H1 (cell line): ENCODE measurements around the gene DNTT. TPM values are rescaled to one million over a fixed set of nuclear protein-coding genes. Genes with fewer than 3 reads are reported as not detected.

Experiments used
- CTCF ChIA-PET: fragments of 300-600 bp; sonication (Branson Sonifier 250); formaldehyde crosslinking; loops from one replicate; lab custom pipeline; 2021; ENCODE audit not compliant: partially characterized antibody; lab: Charles Lee
- POLR2A ChIA-PET: fragments of 300-600 bp; sonication (Branson Sonifier 250); formaldehyde crosslinking; loops from one replicate; lab custom pipeline; 2021; ENCODE audit warnings: inconsistent platforms; ENCODE audit not compliant: partially characterized antibody; lab: Charles Lee
- DNase-seq, 2 experiments: peaks; one replicate each; pipeline versions ENCODE4 v3.0.0 to v3.0.0-alpha.2; 2010 to 2022; ENCODE audit warnings: low spot score in 2 of 2, low read depth in 1 of 2, mixed read lengths in 1 of 2
- FAIRE-seq: peaks from 2 replicates; lab custom pipeline; 2011; peaks lifted over from hg19 to GRCh38; lab: Jason Lieb, UNC
- H2AFZ ChIP-seq: 2 replicates; pipeline ENCODE4 v1.8.1; 2012; ENCODE audit warnings: low read length, inconsistent platforms
- H2AK5ac ChIP-seq: 2 replicates; pipeline ENCODE4 v1.6.1; 2013; ENCODE audit warnings: low read depth, low read length
- H2BK120ac ChIP-seq: replicated peaks from 2 replicates; pipeline ENCODE3; 2013; ENCODE audit warnings: low read depth, low read length, inconsistent platforms
- H2BK12ac ChIP-seq: 2 replicates; pipeline ENCODE4 v1.6.1; 2013; ENCODE audit warnings: low read depth, low read length
- H2BK15ac ChIP-seq: 2 replicates; pipeline ENCODE4 v1.6.1; 2013; ENCODE audit warnings: low read length
- H2BK20ac ChIP-seq: 2 replicates; pipeline ENCODE4 v1.6.1; 2013; ENCODE audit warnings: low read length
- H2BK5ac ChIP-seq: 2 replicates; pipeline ENCODE4 v1.6.1; 2013; ENCODE audit warnings: low read depth, low read length
- H3K14ac ChIP-seq: 2 replicates; pipeline ENCODE4 v1.6.1; 2013; ENCODE audit warnings: inconsistent platforms; ENCODE audit not compliant: insufficient read length
- H3K18ac ChIP-seq: 2 replicates; pipeline ENCODE4 v1.6.1; 2013; ENCODE audit warnings: low read length; ENCODE audit errors: extremely low read depth
- H3K23ac ChIP-seq: 2 replicates; pipeline ENCODE4 v1.6.1; 2013; ENCODE audit warnings: inconsistent platforms; ENCODE audit not compliant: insufficient read length
- H3K23me2 ChIP-seq: 2 replicates; pipeline ENCODE4 v1.6.1; 2013; ENCODE audit warnings: low read depth, low read length
- H3K27ac ChIP-seq: 2 replicates; pipeline ENCODE4 v1.6.1; 2011; ENCODE audit warnings: low read depth, low read length, inconsistent platforms
- H3K27me3 ChIP-seq, 4 experiments: replicated peaks in 1 of 4; 1 replicate in 1 of 4; 2 replicates in 3 of 4; pipeline versions ENCODE4 v1.6.1 to v1.8.1; 2011 to 2013; ENCODE audit warnings: low read length in 3 of 4, mild to moderate bottlenecking in 3 of 4, inconsistent platforms in 2 of 4, mixed read lengths in 2 of 4, moderate library complexity in 1 of 4; ENCODE audit not compliant: control insufficient read depth in 3 of 4, insufficient read depth in 3 of 4; ENCODE audit errors: extremely low read depth in 1 of 4
- H3K36me3 ChIP-seq, 4 experiments: 2 replicates each; pipeline versions ENCODE4 v1.6.1 to v1.8.1; 2011 to 2013; ENCODE audit warnings: mild to moderate bottlenecking in 4 of 4, low read length in 3 of 4, moderate library complexity in 2 of 4, control low read depth in 1 of 4, inconsistent platforms in 1 of 4; ENCODE audit not compliant: insufficient read depth in 4 of 4, control insufficient read depth in 2 of 4
- H3K4ac ChIP-seq: replicated peaks from 2 replicates; pipeline ENCODE3; 2013; ENCODE audit warnings: low read length, low read depth, mixed read lengths, inconsistent platforms; ENCODE audit not compliant: insufficient read length
- H3K4me1 ChIP-seq, 4 experiments: replicated peaks in 1 of 4; 1 replicate in 1 of 4; 2 replicates in 3 of 4; pipeline versions ENCODE4 v1.6.1 to v1.8.1; 2011 to 2013; ENCODE audit warnings: low read length in 3 of 4, inconsistent platforms in 2 of 4, mixed read lengths in 1 of 4; ENCODE audit not compliant: insufficient read depth in 4 of 4, control insufficient read depth in 3 of 4
- H3K4me2 ChIP-seq, 2 experiments: 2 replicates each; pipeline versions ENCODE4 v1.6.1 to v1.8.1; 2011 to 2013; ENCODE audit warnings: low read depth in 2 of 2, low read length in 2 of 2, control low read depth in 1 of 2, inconsistent platforms in 1 of 2, mild to moderate bottlenecking in 1 of 2; ENCODE audit not compliant: insufficient read depth in 1 of 2
- H3K4me3 ChIP-seq, 4 experiments: fragments of 200-600, 300-600 bp in 1 of 4; sonication (generic), shearing (Covaris generic), sonication (Bioruptor Twin) in 1 of 4; 2 replicates each; pipeline versions ENCODE4 v1.5.1 to v1.8.1; 2011 to 2016; ENCODE audit warnings: low read length in 4 of 4, low read depth in 3 of 4, control low read depth in 2 of 4, inconsistent platforms in 2 of 4, mild to moderate bottlenecking in 2 of 4, mixed read lengths in 1 of 4, moderate library complexity in 1 of 4; ENCODE audit not compliant: insufficient read depth in 2 of 4; ENCODE audit errors: extremely low read depth in 1 of 4
- H3K56ac ChIP-seq: replicated peaks from 2 replicates; pipeline ENCODE3; 2013; ENCODE audit warnings: low read depth, mild to moderate bottlenecking, mixed read lengths, low read length, inconsistent platforms; ENCODE audit not compliant: insufficient read length
- H3K79me1 ChIP-seq: 2 replicates; pipeline ENCODE4 v1.6.1; 2013; ENCODE audit warnings: low read depth, low read length, control low read depth
- H3K79me2 ChIP-seq, 2 experiments: 2 replicates each; pipeline versions ENCODE4 v1.6.1 to v1.8.1; 2012 to 2013; ENCODE audit warnings: low read length in 2 of 2, mild to moderate bottlenecking in 2 of 2, inconsistent platforms in 1 of 2; ENCODE audit not compliant: insufficient read depth in 2 of 2, control insufficient read depth in 1 of 2
- H3K9ac ChIP-seq, 4 experiments: replicated peaks in 1 of 4; 1 replicate in 1 of 4; 2 replicates in 3 of 4; pipeline versions ENCODE4 v1.6.1 to v1.8.1; 2011 to 2013; ENCODE audit warnings: low read depth in 3 of 4, low read length in 3 of 4, control low read depth in 2 of 4, mild to moderate bottlenecking in 2 of 4, moderate library complexity in 2 of 4, inconsistent platforms in 1 of 4; ENCODE audit errors: extremely low read depth in 1 of 4
- H3K9me3 ChIP-seq, 2 experiments: 2 replicates each; pipeline versions ENCODE4 v1.6.1 to v1.8.1; 2012 to 2013; ENCODE audit warnings: mild to moderate bottlenecking in 2 of 2, moderate library complexity in 2 of 2, control low read depth in 1 of 2, inconsistent platforms in 1 of 2, low read depth in 1 of 2, low read length in 1 of 2, mixed read lengths in 1 of 2; ENCODE audit not compliant: insufficient read depth in 2 of 2
- H4K20me1 ChIP-seq, 2 experiments: replicated peaks in 1 of 2; 2 replicates each; pipeline versions ENCODE3 to v1.8.1; 2011 to 2013; ENCODE audit warnings: inconsistent platforms in 2 of 2, low read length in 2 of 2, mild to moderate bottlenecking in 1 of 2; ENCODE audit not compliant: insufficient read depth in 2 of 2, control insufficient read depth in 1 of 2
- H4K5ac ChIP-seq: 2 replicates; pipeline ENCODE4 v1.6.1; 2013; ENCODE audit warnings: low read length, low read depth, mixed read lengths, inconsistent platforms; ENCODE audit not compliant: insufficient read length
- H4K8ac ChIP-seq: 2 replicates; pipeline ENCODE4 v1.8.0; 2013; ENCODE audit warnings: mild to moderate bottlenecking, moderate library complexity, low read length, inconsistent platforms; ENCODE audit not compliant: insufficient read depth; ENCODE audit errors: extremely low read depth
- H4K91ac ChIP-seq: replicated peaks from 2 replicates; pipeline ENCODE3; 2013; ENCODE audit warnings: low read length, mixed read lengths, inconsistent platforms; ENCODE audit not compliant: insufficient read length
- BRCA1 ChIP-seq: IDR thresholded peaks from 2 replicates; pipeline ENCODE4 v1.6.1; 2012; ENCODE audit warnings: low read depth, low read length, improper control_type of control experiment
- CBX8 ChIP-seq: fragments of 300-800, 300-1000 bp; sonication (generic); IDR thresholded peaks from 2 replicates; pipeline ENCODE4 v1.7.1; 2016; ENCODE audit warnings: low read depth, low read length, borderline replicate concordance
- CHD1 ChIP-seq: IDR thresholded peaks from 2 replicates; pipeline ENCODE4 v1.6.1; 2012; ENCODE audit warnings: low read depth, low read length, improper control_type of control experiment
- EP300 ChIP-seq, 2 experiments: IDR thresholded peaks; 1 replicate in 1 of 2; 2 replicates in 1 of 2; pipeline ENCODE4 v1.6.1; 2011 to 2012; ENCODE audit warnings: low read depth in 2 of 2, low read length in 2 of 2, mild to moderate bottlenecking in 2 of 2, borderline replicate concordance in 1 of 2, inconsistent platforms in 1 of 2, moderate library complexity in 1 of 2
- HDAC2 ChIP-seq, 2 experiments: fragments of 300-600 bp in 1 of 2; sonication (generic) in 1 of 2; IDR thresholded peaks; 2 replicates each; pipeline ENCODE4 v1.6.1; 2011 to 2012; ENCODE audit warnings: low read depth in 2 of 2, low read length in 2 of 2, mild to moderate bottlenecking in 2 of 2, moderate library complexity in 2 of 2, borderline replicate concordance in 1 of 2, inconsistent platforms in 1 of 2
- RBBP5 ChIP-seq: IDR thresholded peaks from 2 replicates; pipeline ENCODE4 v1.7.1; 2012; ENCODE audit warnings: low read depth, mild to moderate bottlenecking, inconsistent platforms, low read length, moderate library complexity, borderline replicate concordance
- RNF2 ChIP-seq: fragments of 200-900, 300-1000 bp; sonication (generic); IDR thresholded peaks from 2 replicates; pipeline ENCODE4 v1.7.1; 2016; ENCODE audit warnings: borderline replicate concordance, low read depth, mild to moderate bottlenecking, antibody characterized with exemption, low read length; ENCODE audit not compliant: poor library complexity, severe bottlenecking; ENCODE audit errors: missing control alignments
- SP2 ChIP-seq: IDR thresholded peaks from 2 replicates; pipeline ENCODE4 v1.6.1; 2012; ENCODE audit warnings: mild to moderate bottlenecking, low read length, inconsistent platforms
- SRF ChIP-seq: IDR thresholded peaks from 2 replicates; pipeline ENCODE4 v1.6.1; 2011; ENCODE audit warnings: mild to moderate bottlenecking, low read depth, low read length, moderate library complexity
- WGBS, 2 experiments: shearing (Covaris generic) in 1 of 2; methylation state at CpG; one replicate each; pipeline versions ENCODE4 v1.1.6 to v1.1.7; 2013 to 2015; ENCODE audit warnings: low lambda C conversion rate in 2 of 2, mixed read lengths in 2 of 2, inconsistent platforms in 1 of 2, low coverage in 1 of 2, missing lambda C conversion rate in 1 of 2; ENCODE audit not compliant: insufficient replicate concordance in 2 of 2, insufficient coverage in 1 of 2, insufficient read length in 1 of 2; ENCODE audit errors: extremely low coverage in 1 of 2, missing lambda C conversion rate in 1 of 2; 5-methylcytosine and 5-hydroxymethylcytosine counted together
- polyA plus RNA-seq, 7 experiments: library from polyadenylated mRNA; depleted of rRNA in 3 of 7; stranded (reverse) in 5 of 7; unstranded in 2 of 7; fragments of >200 nt in 5 of 7; fragments of 200-250 nt in 2 of 7; gene quantifications; 1 replicate in 5 of 7; 2 replicates in 1 of 7; 4 replicates in 1 of 7; pipeline versions ENCODE4 v1.2.1 to v1.2.3, GENCODE V29; 2011 to 2013; ENCODE audit warnings: missing spikeins in 2 of 7, mixed read lengths in 2 of 7
- total RNA-seq: library from RNA; stranded (reverse); fragmentation: NEBNext Ultra II Directional; extraction: Animal tissue kit (Norgen Biotek cat#: 25700); gene quantifications from 2 replicates; pipeline ENCODE4 v1.2.1, GENCODE V29; 2021
- TF ChIP-seq, protein P1 (sequence below): IDR thresholded peaks from 2 replicates; pipeline ENCODE4 v1.6.1; 2011; ENCODE audit warnings: low read length, improper control_type of control experiment
- TF ChIP-seq, protein P2 (sequence below): IDR thresholded peaks from 2 replicates; pipeline ENCODE4 v1.6.1; 2011; ENCODE audit warnings: low read depth, mild to moderate bottlenecking, low read length; ENCODE audit not compliant: insufficient read depth

The DNTT gene
- total and polyA plus RNA-seq, 2 of the 8 experiments (the other 6 are each of a cell fraction or from before 2014, with no cell fraction given), result not detected

DNA sequence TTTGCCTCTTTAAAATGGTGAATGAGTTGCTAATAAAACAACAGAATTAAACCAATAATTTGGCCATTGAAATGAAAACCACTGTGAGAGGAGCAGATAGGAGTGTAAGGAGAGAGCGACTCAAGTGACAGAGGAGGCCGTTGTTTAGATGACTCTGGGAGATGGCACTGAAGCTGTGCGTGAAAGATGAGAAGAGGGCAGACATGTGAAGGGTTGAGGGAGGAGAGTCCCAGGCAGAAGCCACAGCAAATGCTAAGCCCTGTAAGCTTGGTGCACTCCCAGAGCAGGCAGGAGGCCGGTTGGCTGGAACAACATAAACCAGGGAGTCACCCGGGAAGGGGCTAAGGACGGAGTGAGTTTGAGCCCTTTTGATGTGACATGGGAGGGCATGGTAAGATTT is 55.4 kb downstream of the DNTT start:
- Histone ChIP-seq H3K9me3 (no peaks in the 10 kb centered on the region), H3K27me3 (no peaks in the 10 kb centered on the region; a peak in 1 of 7 replicates), H3K23me2 (no peaks in the 10 kb centered on the region), H3K4me3 (no peak overlapping the region), H4K8ac (no peak overlapping the region; the same call in 1 of the 2 replicates), H3K14ac (no peak overlapping the region), H2AFZ (no peak overlapping the region), H3K56ac (no peak overlapping the region), H3K9ac (no peak overlapping the region), H2BK120ac (no peak overlapping the region), H3K36me3 (no peaks in the 10 kb centered on the region), H3K4ac (no peak overlapping the region), H3K4me1 (no peaks in the 10 kb centered on the region), H2BK15ac (no peak overlapping the region), H4K91ac (no peak overlapping the region), H3K79me2 (no peaks in the 10 kb centered on the region), H2BK5ac (no peak overlapping the region), H4K20me1 (no peaks in the 10 kb centered on the region), H3K79me1 (no peaks in the 10 kb centered on the region), H3K4me2 (no peak overlapping the region), H2BK12ac (no peak overlapping the region), H3K23ac (no peak overlapping the region), H3K18ac (no peak overlapping the region), H2AK5ac (no peak overlapping the region), H3K27ac (no peak overlapping the region), H2BK20ac (no peak overlapping the region), H4K5ac (no peak overlapping the region)
- FAIRE-seq (no peak), DNase-seq (no peak)
- POLR2A ChIA-PET, result no interaction called here
- CTCF ChIA-PET, result interaction anchor here (0.6 to 3.2 kb wide), 7 partner anchors 10 to 195 kb away, joined by 3 to 29 read pairs (median 5); no protein-coding TSS in a partner anchor
- WGBS, 2 experiments, result 91% methylated on average over 6 of the region's 6 CpGs; no CpG with 5 or more reads in 1 of the 2 experiments
- no peak for TF ChIP-seq CHD1
- TF ChIP-seq BRCA1, result no peak
- TF ChIP-seq HDAC2 (IDR thresholded peaks at IDR 0.05; ENCODE audit: borderline replicate concordance in 1 of 2, low read depth in 2 of 2, low read length in 2 of 2), result no peak
- TF ChIP-seq, protein P1, sequence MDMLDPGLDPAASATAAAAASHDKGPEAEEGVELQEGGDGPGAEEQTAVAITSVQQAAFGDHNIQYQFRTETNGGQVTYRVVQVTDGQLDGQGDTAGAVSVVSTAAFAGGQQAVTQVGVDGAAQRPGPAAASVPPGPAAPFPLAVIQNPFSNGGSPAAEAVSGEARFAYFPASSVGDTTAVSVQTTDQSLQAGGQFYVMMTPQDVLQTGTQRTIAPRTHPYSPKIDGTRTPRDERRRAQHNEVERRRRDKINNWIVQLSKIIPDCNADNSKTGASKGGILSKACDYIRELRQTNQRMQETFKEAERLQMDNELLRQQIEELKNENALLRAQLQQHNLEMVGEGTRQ, result no peak
- TF ChIP-seq, protein P2, sequence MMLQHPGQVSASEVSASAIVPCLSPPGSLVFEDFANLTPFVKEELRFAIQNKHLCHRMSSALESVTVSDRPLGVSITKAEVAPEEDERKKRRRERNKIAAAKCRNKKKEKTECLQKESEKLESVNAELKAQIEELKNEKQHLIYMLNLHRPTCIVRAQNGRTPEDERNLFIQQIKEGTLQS, result no peak
- no peak for TF ChIP-seq CBX8
- no peak for TF ChIP-seq EP300 (IDR thresholded peaks at IDR 0.05; ENCODE audit: borderline replicate concordance in 1 of 2, low read depth in 2 of 2, low read length in 2 of 2)
- no peak for TF ChIP-seq RNF2
- TF ChIP-seq SP2, result no peak
- TF ChIP-seq SRF, result no peak
- TF ChIP-seq RBBP5, result no peak
